Mammary epithelial cell (primary cell): ENCODE data around the gene CYSTM1.

ENCODE experiments used
- EZH2 ChIP-seq: IDR thresholded peaks from 2 replicates; pipeline ENCODE4 v1.6.1; 2012; ENCODE audit warnings: low read length, inconsistent platforms, borderline replicate concordance
- TF ChIP-seq, protein P1 (sequence below), 2 donors: IDR thresholded peaks in 1 of 2; conservative IDR thresholded peaks in 1 of 2; 2 replicates each; pipeline ENCODE4 v1.5.1; 2011 to 2012; ENCODE audit warnings: inconsistent platforms in 2 of 2, low read length in 2 of 2, mild to moderate bottlenecking in 2 of 2, control low read depth in 1 of 2, low read depth in 1 of 2; ENCODE audit not compliant: insufficient read depth in 1 of 2; ENCODE audit errors: extremely low read depth in 1 of 2

- no peak for TF ChIP-seq EZH2
- TF ChIP-seq, protein P1, sequence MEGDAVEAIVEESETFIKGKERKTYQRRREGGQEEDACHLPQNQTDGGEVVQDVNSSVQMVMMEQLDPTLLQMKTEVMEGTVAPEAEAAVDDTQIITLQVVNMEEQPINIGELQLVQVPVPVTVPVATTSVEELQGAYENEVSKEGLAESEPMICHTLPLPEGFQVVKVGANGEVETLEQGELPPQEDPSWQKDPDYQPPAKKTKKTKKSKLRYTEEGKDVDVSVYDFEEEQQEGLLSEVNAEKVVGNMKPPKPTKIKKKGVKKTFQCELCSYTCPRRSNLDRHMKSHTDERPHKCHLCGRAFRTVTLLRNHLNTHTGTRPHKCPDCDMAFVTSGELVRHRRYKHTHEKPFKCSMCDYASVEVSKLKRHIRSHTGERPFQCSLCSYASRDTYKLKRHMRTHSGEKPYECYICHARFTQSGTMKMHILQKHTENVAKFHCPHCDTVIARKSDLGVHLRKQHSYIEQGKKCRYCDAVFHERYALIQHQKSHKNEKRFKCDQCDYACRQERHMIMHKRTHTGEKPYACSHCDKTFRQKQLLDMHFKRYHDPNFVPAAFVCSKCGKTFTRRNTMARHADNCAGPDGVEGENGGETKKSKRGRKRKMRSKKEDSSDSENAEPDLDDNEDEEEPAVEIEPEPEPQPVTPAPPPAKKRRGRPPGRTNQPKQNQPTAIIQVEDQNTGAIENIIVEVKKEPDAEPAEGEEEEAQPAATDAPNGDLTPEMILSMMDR (conservative IDR thresholded peaks at IDR 0.05 in 1 of 2, IDR thresholded peaks at IDR 0.05 in 1 of 2; ENCODE audit: extremely low read depth in 1 of 2, insufficient read depth in 1 of 2, low read depth in 1 of 2, low read length in 2 of 2) = no peak
Observed at GRCh38 chr5:140182075-140182711, 7.2 kb downstream of the CYSTM1 start.
